ENCODE measurements around the gene TBX21.
A peak's percentile ranks its signal among the peaks of the same experiment; 100 is the strongest.

Gene TBX21

GRCh38 chr17:47776330-47777197 is 43.5 kb downstream of the TBX21 start:
- DNase-seq, result peak; percentile 7

DNA sequence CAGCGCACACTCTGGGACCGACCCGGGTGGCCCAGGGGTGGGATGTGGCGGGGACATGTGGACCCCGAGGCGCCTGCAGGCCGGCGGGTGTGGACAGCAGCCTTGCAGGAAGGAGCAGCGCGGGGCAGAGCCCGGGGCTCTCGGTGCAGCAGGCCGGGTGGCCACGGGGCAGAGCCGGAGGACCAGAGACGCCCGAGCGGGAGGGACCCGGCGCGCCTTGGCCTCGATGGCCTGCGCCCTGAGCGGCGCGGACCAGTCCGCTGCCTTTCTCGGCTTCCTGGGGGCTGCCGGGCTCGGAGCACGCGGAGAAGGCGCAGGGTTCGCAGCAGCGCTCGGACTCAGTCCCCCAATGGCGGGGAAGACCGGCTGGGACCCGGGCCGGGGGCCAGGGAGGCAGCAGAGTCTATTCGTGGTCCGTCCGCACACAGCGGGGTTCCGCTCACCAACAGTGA is 45.2 kb downstream of the TBX21 start:
- no peak for DNase-seq

DNA sequence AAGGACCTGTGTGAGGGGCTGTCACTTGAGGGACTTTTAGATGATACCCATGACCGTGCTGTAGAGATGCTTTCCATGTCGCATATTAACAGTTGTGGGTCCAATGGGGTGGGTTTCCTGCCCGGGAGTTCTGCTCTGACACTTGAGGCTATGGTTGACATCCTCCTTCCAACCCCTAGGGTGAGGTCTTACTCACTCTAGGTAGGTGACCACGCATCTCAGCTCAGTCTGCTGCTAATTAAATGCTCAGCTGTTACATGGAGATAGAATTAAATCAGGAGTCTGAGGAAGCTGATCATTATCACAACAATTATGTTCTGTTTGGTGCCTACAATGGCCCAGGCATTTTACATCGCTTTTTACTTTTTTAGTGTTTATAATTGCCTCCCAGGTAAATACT is 48.4 kb downstream of the TBX21 start:
- DNase-seq, result no peak

DNA sequence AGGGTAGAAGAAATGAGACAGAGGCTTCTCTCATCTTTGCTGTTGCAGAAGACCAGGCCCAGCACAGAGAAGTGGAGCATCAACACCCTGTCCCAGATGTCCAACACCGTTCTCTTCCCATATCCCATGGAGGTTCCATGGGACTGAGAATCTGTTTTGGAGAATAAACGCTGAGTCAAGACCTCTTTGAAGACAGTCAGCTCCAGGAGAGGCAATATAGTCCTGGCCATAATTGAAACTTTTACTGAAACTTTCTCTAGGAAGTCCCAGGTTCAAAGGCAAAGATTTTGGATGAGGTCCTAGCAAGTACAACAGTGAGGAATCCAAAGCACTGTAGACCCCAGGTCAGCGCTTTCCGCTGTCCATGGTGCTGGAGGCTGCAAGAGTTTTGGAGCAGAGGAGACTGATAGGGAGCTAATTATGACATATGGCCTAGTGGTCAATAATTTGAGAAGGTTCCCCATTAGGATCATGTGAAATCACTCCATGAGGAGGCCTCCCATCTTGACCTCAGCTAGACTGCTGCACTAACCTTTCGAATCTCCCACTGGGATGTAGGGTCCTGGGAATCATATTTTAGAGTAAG is 52.6 kb downstream of the TBX21 start:
- DNase-seq, result no peak

DNA sequence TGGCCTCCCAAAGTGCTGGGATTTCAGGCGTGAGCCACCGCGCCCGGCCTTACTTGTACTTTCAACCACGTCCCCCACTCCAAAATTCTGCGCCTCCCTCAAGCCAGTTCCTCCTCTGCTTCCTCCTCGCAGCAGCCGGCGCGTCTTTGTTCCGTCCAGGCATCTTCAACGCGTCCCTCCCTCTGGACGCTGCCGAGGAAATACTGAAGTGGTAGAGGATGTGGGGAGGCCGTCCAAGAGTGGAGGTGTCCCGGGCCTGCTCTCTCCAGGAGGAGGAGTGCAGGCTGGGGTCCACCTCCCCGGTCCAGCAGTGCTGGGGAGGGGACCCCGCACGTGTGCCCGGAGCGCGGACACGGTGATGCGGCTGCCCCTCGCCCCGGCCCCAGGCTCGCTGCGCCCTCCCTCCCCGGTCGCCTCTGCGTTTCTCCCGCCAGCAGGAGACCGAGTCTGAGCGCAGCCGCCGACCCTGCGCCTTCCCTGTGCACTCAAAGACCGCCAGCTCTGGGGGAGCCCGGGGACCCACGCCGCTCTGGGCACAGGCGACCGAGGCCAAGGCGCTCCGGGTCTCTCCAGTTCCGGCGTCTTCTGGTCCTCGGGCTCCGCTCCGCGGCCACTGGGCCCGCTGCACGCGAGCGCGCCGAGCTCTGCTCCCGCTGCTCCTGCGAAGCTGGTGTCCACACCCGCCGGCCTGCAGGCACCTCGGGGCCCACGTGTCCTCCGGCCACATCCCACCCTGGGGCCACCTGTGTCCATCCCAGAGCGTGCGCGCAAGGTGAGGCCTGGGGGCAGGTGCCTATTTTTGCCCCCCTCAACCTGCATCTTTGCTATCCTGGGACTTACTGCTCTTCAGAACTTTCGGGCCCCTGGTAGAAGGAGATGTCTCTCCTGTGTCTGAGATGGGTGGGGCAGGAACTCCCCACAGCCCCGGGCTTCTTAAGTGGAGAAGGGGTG is 56.9 kb downstream of the TBX21 start:
- DNase-seq, result peak; percentile 64

DNA sequence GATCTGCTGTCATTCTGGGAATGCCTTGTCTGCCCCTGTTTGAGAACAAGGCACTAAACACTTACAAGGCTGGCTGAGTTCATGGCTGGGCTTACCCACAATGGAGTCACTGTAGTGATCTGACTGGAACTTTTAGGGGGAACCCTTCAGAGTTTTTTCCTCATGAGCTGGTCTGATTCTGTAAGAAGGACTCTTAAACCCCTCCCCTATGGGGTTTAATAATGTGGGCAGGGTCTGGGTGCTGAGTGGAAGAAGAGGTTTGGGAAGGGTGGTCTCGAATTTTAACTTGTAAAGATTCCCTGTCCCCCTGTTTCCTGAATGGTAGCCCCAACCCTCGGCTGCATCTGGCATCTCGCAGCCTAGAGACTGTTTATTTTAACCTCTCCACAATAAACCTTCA is 58.0 kb downstream of the TBX21 start:
- no peak for DNase-seq

DNA sequence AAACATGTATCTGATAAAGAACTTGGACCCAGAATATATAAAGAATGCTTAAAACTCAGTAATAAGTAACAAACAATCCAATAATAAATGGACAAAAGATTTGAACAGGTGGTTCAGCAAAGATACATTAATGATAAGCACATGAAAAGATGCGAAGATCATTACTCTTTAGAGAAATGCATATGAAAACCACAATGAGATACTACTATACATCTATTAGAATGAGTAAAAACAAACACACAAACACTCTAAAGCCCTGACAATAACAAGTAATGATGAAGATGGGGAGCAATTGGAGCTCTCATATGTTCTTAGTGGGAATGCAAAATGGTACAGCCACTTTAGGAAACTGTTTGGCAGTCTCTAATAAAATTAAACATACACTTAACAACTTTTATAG is 59.4 kb downstream of the TBX21 start:
- no peak for DNase-seq

- DNase-seq, result no peak
Observed at GRCh38 chr17:47792979-47793378, 59.9 kb downstream of the TBX21 start.
